ENCODE results near the gene PHLDA3. TPM values are rescaled to one million over a fixed set of nuclear protein-coding genes. Genes with fewer than 3 reads are reported as not detected.

The PHLDA3 gene
- total and polyA plus RNA-seq, 2 of the 13 experiments (the other 11 are each of a cell fraction or from before 2014, with no cell fraction given), result 16.7 to 33.6 TPM

- TF ChIP-seq ZMYM4 (CRISPR knock-in tag; IDR thresholded peaks at IDR 0.05) (peak; percentile 37; the same call in 1 of the 2 replicates), SIX1 (CRISPR knock-in tag; IDR thresholded peaks at IDR 0.05; ENCODE audit: borderline replicate concordance) (no peak), ZNF343 (CRISPR knock-in tag; IDR thresholded peaks at IDR 0.05) (peak; percentile 55; the same call in 1 of the 2 replicates), RCOR2 (CRISPR knock-in tag; IDR thresholded peaks at IDR 0.05) (no peak), SNAPC2 (CRISPR knock-in tag; IDR thresholded peaks at IDR 0.05) (no peak), RXRB (CRISPR knock-in tag; IDR thresholded peaks at IDR 0.05; ENCODE audit: borderline replicate concordance) (peak; percentile 37; the same call in 1 of the 2 replicates), HDAC2 (CRISPR knock-in tag; IDR thresholded peaks at IDR 0.05) (0 out of 2 replicates have a peak, but pooled peaks have one; percentile 43), ZBTB7A (CRISPR knock-in tag; IDR thresholded peaks at IDR 0.05) (peak; percentile 36; the same call in 1 of the 2 replicates), ZC3H13 (CRISPR knock-in tag; IDR thresholded peaks at IDR 0.05) (no peak), ZNF12 (CRISPR knock-in tag; IDR thresholded peaks at IDR 0.05) (no peak), PAXIP1 (CRISPR knock-in tag; conservative IDR thresholded peaks at IDR 0.05) (0 out of 2 replicates have a peak, but pooled peaks have one; percentile 25)
- TF ChIP-seq, protein P1, sequence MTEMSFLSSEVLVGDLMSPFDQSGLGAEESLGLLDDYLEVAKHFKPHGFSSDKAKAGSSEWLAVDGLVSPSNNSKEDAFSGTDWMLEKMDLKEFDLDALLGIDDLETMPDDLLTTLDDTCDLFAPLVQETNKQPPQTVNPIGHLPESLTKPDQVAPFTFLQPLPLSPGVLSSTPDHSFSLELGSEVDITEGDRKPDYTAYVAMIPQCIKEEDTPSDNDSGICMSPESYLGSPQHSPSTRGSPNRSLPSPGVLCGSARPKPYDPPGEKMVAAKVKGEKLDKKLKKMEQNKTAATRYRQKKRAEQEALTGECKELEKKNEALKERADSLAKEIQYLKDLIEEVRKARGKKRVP (CRISPR knock-in tag; IDR thresholded peaks at IDR 0.05), result peak in 1 of 2 experiments; percentile 32; a peak in 1 of 4 replicates
- TF ChIP-seq, protein P2, sequence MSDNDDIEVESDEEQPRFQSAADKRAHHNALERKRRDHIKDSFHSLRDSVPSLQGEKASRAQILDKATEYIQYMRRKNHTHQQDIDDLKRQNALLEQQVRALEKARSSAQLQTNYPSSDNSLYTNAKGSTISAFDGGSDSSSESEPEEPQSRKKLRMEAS (IDR thresholded peaks at IDR 0.05), result peak; percentile 61
- TF ChIP-seq, protein P3, sequence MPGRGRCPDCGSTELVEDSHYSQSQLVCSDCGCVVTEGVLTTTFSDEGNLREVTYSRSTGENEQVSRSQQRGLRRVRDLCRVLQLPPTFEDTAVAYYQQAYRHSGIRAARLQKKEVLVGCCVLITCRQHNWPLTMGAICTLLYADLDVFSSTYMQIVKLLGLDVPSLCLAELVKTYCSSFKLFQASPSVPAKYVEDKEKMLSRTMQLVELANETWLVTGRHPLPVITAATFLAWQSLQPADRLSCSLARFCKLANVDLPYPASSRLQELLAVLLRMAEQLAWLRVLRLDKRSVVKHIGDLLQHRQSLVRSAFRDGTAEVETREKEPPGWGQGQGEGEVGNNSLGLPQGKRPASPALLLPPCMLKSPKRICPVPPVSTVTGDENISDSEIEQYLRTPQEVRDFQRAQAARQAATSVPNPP (CRISPR knock-in tag; IDR thresholded peaks at IDR 0.05), result peak; percentile 77; the same call in 1 of the 2 replicates
- TF ChIP-seq, protein P4, sequence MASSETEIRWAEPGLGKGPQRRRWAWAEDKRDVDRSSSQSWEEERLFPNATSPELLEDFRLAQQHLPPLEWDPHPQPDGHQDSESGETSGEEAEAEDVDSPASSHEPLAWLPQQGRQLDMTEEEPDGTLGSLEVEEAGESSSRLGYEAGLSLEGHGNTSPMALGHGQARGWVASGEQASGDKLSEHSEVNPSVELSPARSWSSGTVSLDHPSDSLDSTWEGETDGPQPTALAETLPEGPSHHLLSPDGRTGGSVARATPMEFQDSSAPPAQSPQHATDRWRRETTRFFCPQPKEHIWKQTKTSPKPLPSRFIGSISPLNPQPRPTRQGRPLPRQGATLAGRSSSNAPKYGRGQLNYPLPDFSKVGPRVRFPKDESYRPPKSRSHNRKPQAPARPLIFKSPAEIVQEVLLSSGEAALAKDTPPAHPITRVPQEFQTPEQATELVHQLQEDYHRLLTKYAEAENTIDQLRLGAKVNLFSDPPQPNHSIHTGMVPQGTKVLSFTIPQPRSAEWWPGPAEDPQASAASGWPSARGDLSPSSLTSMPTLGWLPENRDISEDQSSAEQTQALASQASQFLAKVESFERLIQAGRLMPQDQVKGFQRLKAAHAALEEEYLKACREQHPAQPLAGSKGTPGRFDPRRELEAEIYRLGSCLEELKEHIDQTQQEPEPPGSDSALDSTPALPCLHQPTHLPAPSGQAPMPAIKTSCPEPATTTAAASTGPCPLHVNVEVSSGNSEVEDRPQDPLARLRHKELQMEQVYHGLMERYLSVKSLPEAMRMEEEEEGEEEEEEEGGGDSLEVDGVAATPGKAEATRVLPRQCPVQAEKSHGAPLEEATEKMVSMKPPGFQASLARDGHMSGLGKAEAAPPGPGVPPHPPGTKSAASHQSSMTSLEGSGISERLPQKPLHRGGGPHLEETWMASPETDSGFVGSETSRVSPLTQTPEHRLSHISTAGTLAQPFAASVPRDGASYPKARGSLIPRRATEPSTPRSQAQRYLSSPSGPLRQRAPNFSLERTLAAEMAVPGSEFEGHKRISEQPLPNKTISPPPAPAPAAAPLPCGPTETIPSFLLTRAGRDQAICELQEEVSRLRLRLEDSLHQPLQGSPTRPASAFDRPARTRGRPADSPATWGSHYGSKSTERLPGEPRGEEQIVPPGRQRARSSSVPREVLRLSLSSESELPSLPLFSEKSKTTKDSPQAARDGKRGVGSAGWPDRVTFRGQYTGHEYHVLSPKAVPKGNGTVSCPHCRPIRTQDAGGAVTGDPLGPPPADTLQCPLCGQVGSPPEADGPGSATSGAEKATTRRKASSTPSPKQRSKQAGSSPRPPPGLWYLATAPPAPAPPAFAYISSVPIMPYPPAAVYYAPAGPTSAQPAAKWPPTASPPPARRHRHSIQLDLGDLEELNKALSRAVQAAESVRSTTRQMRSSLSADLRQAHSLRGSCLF (CRISPR knock-in tag; IDR thresholded peaks at IDR 0.05; ENCODE audit: borderline replicate concordance), result no peak
- TF ChIP-seq, protein P5, sequence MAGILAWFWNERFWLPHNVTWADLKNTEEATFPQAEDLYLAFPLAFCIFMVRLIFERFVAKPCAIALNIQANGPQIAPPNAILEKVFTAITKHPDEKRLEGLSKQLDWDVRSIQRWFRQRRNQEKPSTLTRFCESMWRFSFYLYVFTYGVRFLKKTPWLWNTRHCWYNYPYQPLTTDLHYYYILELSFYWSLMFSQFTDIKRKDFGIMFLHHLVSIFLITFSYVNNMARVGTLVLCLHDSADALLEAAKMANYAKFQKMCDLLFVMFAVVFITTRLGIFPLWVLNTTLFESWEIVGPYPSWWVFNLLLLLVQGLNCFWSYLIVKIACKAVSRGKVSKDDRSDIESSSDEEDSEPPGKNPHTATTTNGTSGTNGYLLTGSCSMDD (CRISPR knock-in tag; IDR thresholded peaks at IDR 0.05), result no peak
These were observed at the start of gene PHLDA3 (continued) for GRCh38 chr1:201468844-201469644.
